ENCODE data around the gene MRPL16. TPM values are rescaled to one million over a fixed set of nuclear protein-coding genes. Genes with fewer than 3 reads are reported as not detected.
A peak's percentile ranks its signal among the peaks of the same experiment; 100 is the strongest.

MRPL16 gene
- total and polyA plus RNA-seq, 11 donors: 59.3 to 124 (median 84.9) TPM

DNA sequence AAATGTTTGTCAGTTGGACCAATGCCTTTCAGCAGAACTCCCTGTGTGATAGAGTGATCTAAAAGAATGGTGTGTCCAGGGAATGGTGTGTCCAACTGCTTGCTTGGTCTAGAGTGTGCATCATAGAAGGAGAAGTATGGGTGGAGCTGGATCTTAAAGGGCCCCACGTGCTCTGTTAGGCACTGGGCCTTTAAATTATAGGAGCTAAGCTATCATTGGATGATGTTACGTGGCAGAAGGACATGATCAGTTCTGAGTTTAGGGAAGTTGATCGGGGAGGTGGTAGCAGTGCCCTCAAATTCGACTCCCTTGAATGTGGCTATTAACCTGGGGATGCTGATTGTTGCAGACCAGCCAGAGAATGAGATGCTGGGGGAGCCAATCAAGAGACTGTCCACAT, 39.0 kb downstream of the MRPL16 start:
- DNase-seq: no peak
- 76 to 86% (median 81%) methylated on average over 4 of the region's 4 CpGs for WGBS, 4 donors
- Histone ChIP-seq H3K36me3 (peaks cover 0 to 34% (median 21%) of the 10 kb centered on the region in 9 donors), H3K27ac (peak overlapping the region; percentile 58 to 92 (median 76)), H3K4me3 (no peak overlapping the region), H3K4me1 (peaks cover 0 to 61% (median 30%) of the 10 kb centered on the region in 12 donors), H3K27me3 (no peaks in the 10 kb centered on the region), H3K9me3 (no peaks in the 10 kb centered on the region)
- no peak for ATAC-seq
- intact Hi-C loops (cut with DNase I): no loop called here
- TF ChIP-seq POLR2A (IDR thresholded peaks at IDR 0.05): no peak
- TF ChIP-seq, protein P1, sequence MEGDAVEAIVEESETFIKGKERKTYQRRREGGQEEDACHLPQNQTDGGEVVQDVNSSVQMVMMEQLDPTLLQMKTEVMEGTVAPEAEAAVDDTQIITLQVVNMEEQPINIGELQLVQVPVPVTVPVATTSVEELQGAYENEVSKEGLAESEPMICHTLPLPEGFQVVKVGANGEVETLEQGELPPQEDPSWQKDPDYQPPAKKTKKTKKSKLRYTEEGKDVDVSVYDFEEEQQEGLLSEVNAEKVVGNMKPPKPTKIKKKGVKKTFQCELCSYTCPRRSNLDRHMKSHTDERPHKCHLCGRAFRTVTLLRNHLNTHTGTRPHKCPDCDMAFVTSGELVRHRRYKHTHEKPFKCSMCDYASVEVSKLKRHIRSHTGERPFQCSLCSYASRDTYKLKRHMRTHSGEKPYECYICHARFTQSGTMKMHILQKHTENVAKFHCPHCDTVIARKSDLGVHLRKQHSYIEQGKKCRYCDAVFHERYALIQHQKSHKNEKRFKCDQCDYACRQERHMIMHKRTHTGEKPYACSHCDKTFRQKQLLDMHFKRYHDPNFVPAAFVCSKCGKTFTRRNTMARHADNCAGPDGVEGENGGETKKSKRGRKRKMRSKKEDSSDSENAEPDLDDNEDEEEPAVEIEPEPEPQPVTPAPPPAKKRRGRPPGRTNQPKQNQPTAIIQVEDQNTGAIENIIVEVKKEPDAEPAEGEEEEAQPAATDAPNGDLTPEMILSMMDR (IDR thresholded peaks at IDR 0.05): no peak

DNA sequence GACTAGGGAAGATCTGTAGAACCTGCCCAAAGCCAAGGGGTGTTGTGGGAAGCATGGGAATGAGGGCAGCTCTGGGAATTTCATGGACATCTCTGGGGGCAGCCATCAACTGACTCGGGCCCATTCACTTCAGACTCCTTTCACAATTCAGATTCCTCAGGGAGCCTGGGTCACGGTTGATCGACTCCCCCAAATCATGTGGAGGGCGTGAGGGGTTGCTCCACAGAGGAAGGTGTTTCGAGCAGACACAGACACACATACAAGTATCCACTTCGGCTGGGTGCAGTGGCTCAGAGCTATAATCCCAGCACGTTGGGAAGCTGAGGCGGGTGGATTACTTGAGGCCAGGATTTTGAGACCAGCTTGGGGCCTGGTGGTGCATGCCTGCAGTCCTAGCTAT, 39.7 kb downstream of the MRPL16 start:
- DNase-seq (no peak), ATAC-seq (no peak)
- intact Hi-C loops (cut with DNase I): no loop called here
- peaks cover 0 to 29% (median 21%) of the 10 kb centered on the region in 9 donors for H3K36me3 ChIP-seq
- TF ChIP-seq, protein P1 (IDR thresholded peaks at IDR 0.05): no peak
- no peak for TF ChIP-seq POLR2A (IDR thresholded peaks at IDR 0.05)
- H3K4me3 ChIP-seq: no peak overlapping the region
- WGBS, 4 donors: 87 to 98% (median 92%) methylated on average over 8 of the region's 8 CpGs
- peaks cover 0 to 69% (median 35%) of the 10 kb centered on the region in 12 donors for H3K4me1 ChIP-seq
- H3K9me3 ChIP-seq: no peaks in the 10 kb centered on the region
- H3K27me3 ChIP-seq: no peaks in the 10 kb centered on the region
- H3K27ac ChIP-seq: peak overlapping the region in 10 of 12 donors; percentile 3 to 59 (median 20)

DNA sequence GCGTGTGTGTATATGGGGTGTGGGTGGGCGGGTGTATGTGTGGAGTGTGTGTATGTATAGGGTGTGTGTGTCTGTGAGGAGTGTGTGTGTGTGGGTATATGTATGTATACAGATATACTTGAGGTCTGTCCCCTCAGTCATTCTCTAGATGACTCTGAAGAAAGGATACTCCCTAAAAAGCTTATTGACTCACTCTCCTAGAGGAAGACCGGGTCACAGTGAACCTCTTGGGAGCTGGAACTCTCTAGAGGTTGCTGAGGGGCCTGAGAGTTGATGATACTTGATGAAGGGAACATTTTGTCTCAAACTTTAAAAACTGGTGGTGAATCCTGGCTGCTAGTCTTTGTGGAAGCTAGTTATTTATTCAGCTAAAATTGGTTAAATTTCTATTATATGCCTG, 40.3 kb downstream of the MRPL16 start:
- H3K36me3 ChIP-seq: peaks cover 0 to 23% (median 19%) of the 10 kb centered on the region in 9 donors
- ATAC-seq (peak in 3 of 4 donors; percentile 38 to 42 (median 41)), DNase-seq (peak in 2 of 5 donors; percentile 41 to 44)
- H3K4me1 ChIP-seq: peaks cover 0 to 73% (median 39%) of the 10 kb centered on the region in 12 donors
- H3K27me3 ChIP-seq: no peaks in the 10 kb centered on the region
- intact Hi-C loops (cut with DNase I): no loop called here
- H3K27ac ChIP-seq: peak overlapping the region in 10 of 12 donors; percentile 3 to 59 (median 20)
- 75 to 84% (median 81%) methylated on average over 3 of the region's 3 CpGs for WGBS, 4 donors
- no peak overlapping the region for H3K4me3 ChIP-seq
- TF ChIP-seq POLR2A (IDR thresholded peaks at IDR 0.05): no peak
- TF ChIP-seq, protein P1 (IDR thresholded peaks at IDR 0.05): no peak
- no peaks in the 10 kb centered on the region for H3K9me3 ChIP-seq

DNA sequence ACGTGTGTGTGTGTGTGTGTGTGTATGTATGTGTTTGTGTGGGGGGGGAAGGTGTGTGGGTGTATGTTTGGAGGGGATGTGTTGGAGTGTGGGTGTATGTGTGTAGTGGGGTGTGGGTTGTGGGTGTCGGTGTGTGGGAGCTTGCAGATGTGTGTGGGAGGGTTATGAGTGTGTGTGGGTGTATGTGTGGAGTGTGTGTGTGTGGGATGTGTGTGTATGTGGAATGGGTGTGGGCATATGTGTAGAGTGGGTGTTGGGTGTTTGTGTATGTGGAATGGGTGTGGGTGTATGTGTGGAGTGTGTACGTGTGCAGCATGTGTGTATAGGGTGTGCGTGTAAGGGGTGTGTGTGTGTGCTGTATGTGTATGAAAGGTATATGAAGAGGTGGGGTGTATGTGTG, 40.8 kb downstream of the MRPL16 start:
- TF ChIP-seq, protein P1 (IDR thresholded peaks at IDR 0.05): no peak
- no peak for TF ChIP-seq POLR2A (IDR thresholded peaks at IDR 0.05)
- no peak for ATAC-seq
- intact Hi-C loops (cut with DNase I): no loop called here
- Histone ChIP-seq H3K4me3 (no peak overlapping the region), H3K9me3 (no peaks in the 10 kb centered on the region), H3K4me1 (peaks cover 0 to 73% (median 42%) of the 10 kb centered on the region in 12 donors), H3K27me3 (no peaks in the 10 kb centered on the region), H3K27ac (peak overlapping the region in 3 of 12 donors; percentile 14 to 56 (median 43)), H3K36me3 (peaks cover 0 to 18% (median 14%) of the 10 kb centered on the region in 9 donors)
- DNase-seq: no peak
- WGBS, 4 donors: 81 to 93% (median 90%) methylated on average over 4 of the region's 4 CpGs

Measured in heart left ventricle (tissue), 16 donors.